ENCODE measurements around the gene APOBEC3G. TPM values are rescaled to one million over a fixed set of nuclear protein-coding genes. Genes with fewer than 3 reads are reported as not detected.

Gene APOBEC3G
- total RNA-seq, 6 experiments from 2014 or later: 1.9 to 7.0 (median 5.9) TPM

GRCh38 chr22:39132871-39133524 is 55.9 kb downstream of the APOBEC3G start:
- Mint-ChIP-seq H3K9me3 (no peaks in the 10 kb centered on the region), H3K36me3 (ENCODE audit: low read depth) (no peaks in the 10 kb centered on the region), H3K27ac (no peak overlapping the region), H3K4me1 (ENCODE audit: low read depth) (no peaks in the 10 kb centered on the region), H3K27me3 (ENCODE audit: insufficient read depth) (peaks cover 4% of the 10 kb centered on the region), H3K4me3 (no peak overlapping the region)
- no peak for TF ChIP-seq CTCF (IDR thresholded peaks at IDR 0.05)
- DNase-seq: no peak

- DNase-seq: no peak
- Mint-ChIP-seq H3K27ac (no peak overlapping the region), H3K4me3 (no peak overlapping the region), H3K4me1 (ENCODE audit: low read depth) (no peaks in the 10 kb centered on the region), H3K27me3 (ENCODE audit: insufficient read depth) (peaks cover 3% of the 10 kb centered on the region), H3K36me3 (ENCODE audit: low read depth) (no peaks in the 10 kb centered on the region), H3K9me3 (no peaks in the 10 kb centered on the region)
- no peak for TF ChIP-seq CTCF (IDR thresholded peaks at IDR 0.05)
These were observed 56.8 kb downstream of the APOBEC3G start for GRCh38 chr22:39133871-39134270.

GRCh38 chr22:39134366-39135091 is 57.5 kb downstream of the APOBEC3G start:
- no peak overlapping the region for H3K27ac Mint-ChIP-seq
- no peaks in the 10 kb centered on the region for H3K4me1 Mint-ChIP-seq (ENCODE audit: low read depth)
- H3K36me3 Mint-ChIP-seq (ENCODE audit: low read depth): no peaks in the 10 kb centered on the region
- H3K9me3 Mint-ChIP-seq: no peaks in the 10 kb centered on the region
- peaks cover 2% of the 10 kb centered on the region for H3K27me3 Mint-ChIP-seq (ENCODE audit: insufficient read depth)
- no peak for DNase-seq
- no peak overlapping the region for H3K4me3 Mint-ChIP-seq
- no peak for TF ChIP-seq CTCF (IDR thresholded peaks at IDR 0.05)

GRCh38 chr22:39135092-39135896 is 58.2 kb downstream of the APOBEC3G start:
- peak; percentile 28 for DNase-seq

More at GRCh38 chr22:39135092-39135896, 58.2 kb downstream of the APOBEC3G start:
- TF ChIP-seq CTCF (IDR thresholded peaks at IDR 0.05): peak; percentile 76
- H3K4me3 Mint-ChIP-seq: no peak overlapping the region
- no peaks in the 10 kb centered on the region; the same call in none of the 2 replicates for H3K27me3 Mint-ChIP-seq (ENCODE audit: insufficient read depth)
- no peaks in the 10 kb centered on the region for H3K9me3 Mint-ChIP-seq
- no peaks in the 10 kb centered on the region for H3K36me3 Mint-ChIP-seq (ENCODE audit: low read depth)
- H3K4me1 Mint-ChIP-seq (ENCODE audit: low read depth): no peaks in the 10 kb centered on the region
- no peak overlapping the region for H3K27ac Mint-ChIP-seq

All from HFFc6 (cell line).